HepG2 (cell line): Measurements from ENCODE around the gene PIGZ. TPM values are rescaled to one million over a fixed set of nuclear protein-coding genes. Genes with fewer than 3 reads are reported as not detected.

Experiments
- FOXA1 ChIP-seq, 2 experiments: fragments of 450-650 bp in 1 of 2; sonication (generic) in 1 of 2; formaldehyde crosslinking in 1 of 2; IDR thresholded peaks; 2 replicates each; pipeline versions ENCODE4 v1.4.0 to v1.6.1; 2016 to 2020; ENCODE audit warnings: missing genetic modification reagents in 1 of 2
- FOXK1 ChIP-seq: sonication (generic); formaldehyde crosslinking; IDR thresholded peaks from 2 replicates; pipeline ENCODE4 v1.4.0; 2020; ENCODE audit warnings: low read depth, missing genetic modification reagents, borderline replicate concordance
- GATAD1 ChIP-seq: IDR thresholded peaks from 2 replicates; pipeline ENCODE4 v1.6.1; 2016; ENCODE audit warnings: missing genetic modification reagents, missing compliant biosample characterization
- MIER3 ChIP-seq: IDR thresholded peaks from 2 replicates; pipeline ENCODE4 v1.6.1; 2016; ENCODE audit warnings: missing compliant biosample characterization, borderline replicate concordance
- PITX1 ChIP-seq: sonication (generic); formaldehyde crosslinking; IDR thresholded peaks from 2 replicates; pipeline ENCODE4 v1.5.1; 2020; ENCODE audit warnings: mild to moderate bottlenecking, missing genetic modification reagents
- PRDM10 ChIP-seq: sonication (generic); formaldehyde crosslinking; IDR thresholded peaks from 2 replicates; pipeline ENCODE4 v1.4.0; 2020; ENCODE audit warnings: low read depth, missing genetic modification reagents
- RARA ChIP-seq: IDR thresholded peaks from 2 replicates; pipeline ENCODE4 v1.6.1; 2016; ENCODE audit warnings: missing genetic modification reagents, missing compliant biosample characterization
- RBM22 ChIP-seq: fragments of 200-400 bp; formaldehyde crosslinking; optimal IDR thresholded peaks from 2 replicates; pipeline ENCODE3; 2017; ENCODE audit warnings: mild to moderate bottlenecking, low read length, moderate library complexity
- SP1 ChIP-seq, 2 experiments: fragments of 450-650 bp in 1 of 2; sonication (generic) in 1 of 2; formaldehyde crosslinking in 1 of 2; IDR thresholded peaks; 2 replicates each; pipeline versions ENCODE4 v1.4.0 to v1.6.1; 2016 to 2020; ENCODE audit warnings: missing genetic modification reagents in 1 of 2
- ZBTB21 ChIP-seq: sonication (generic); formaldehyde crosslinking; IDR thresholded peaks from 2 replicates; pipeline ENCODE4 v1.4.0; 2020; ENCODE audit warnings: missing genetic modification reagents
- ZBTB34 ChIP-seq: sonication (generic); formaldehyde crosslinking; IDR thresholded peaks from 2 replicates; pipeline ENCODE4 v1.8.0; 2022; ENCODE audit warnings: mild to moderate bottlenecking, missing genetic modification reagents
- ZFP36L2 ChIP-seq: sonication (generic); formaldehyde crosslinking; IDR thresholded peaks from 2 replicates; pipeline ENCODE4 v1.4.0; 2020; ENCODE audit warnings: missing genetic modification reagents
- ZMAT3 ChIP-seq: sonication (generic); formaldehyde crosslinking; conservative IDR thresholded peaks from 2 replicates; pipeline ENCODE4 v1.7.0; 2021; ENCODE audit warnings: missing genetic modification reagents
- ZNF235 ChIP-seq: sonication (generic); formaldehyde crosslinking; IDR thresholded peaks from 2 replicates; pipeline ENCODE4 v1.8.1; 2023; ENCODE audit warnings: mild to moderate bottlenecking, missing genetic modification reagents, borderline replicate concordance
- ZNF274 ChIP-seq: sonication (generic); formaldehyde crosslinking; IDR thresholded peaks from 2 replicates; pipeline ENCODE4 v1.5.1; 2020; ENCODE audit warnings: mild to moderate bottlenecking, missing genetic modification reagents
- ZNF530 ChIP-seq: sonication (generic); formaldehyde crosslinking; IDR thresholded peaks from 2 replicates; pipeline ENCODE4 v1.5.0; 2020; ENCODE audit warnings: low read depth, mild to moderate bottlenecking, missing genetic modification reagents
- ZNF781 ChIP-seq: sonication (generic); formaldehyde crosslinking; IDR thresholded peaks from 2 replicates; pipeline ENCODE4 v1.5.1; 2020; ENCODE audit warnings: borderline replicate concordance, mild to moderate bottlenecking, missing genetic modification reagents; ENCODE audit errors: not compliant biosample characterization
- ZSCAN25 ChIP-seq: sonication (generic); formaldehyde crosslinking; IDR thresholded peaks from 2 replicates; pipeline ENCODE4 v1.8.0; 2022; ENCODE audit warnings: mild to moderate bottlenecking, missing genetic modification reagents
- polyA plus RNA-seq, 8 experiments: library from polyadenylated mRNA; depleted of rRNA in 3 of 8; stranded (reverse) in 7 of 8; unstranded in 1 of 8; fragments of >200 nt; fragmentation: Illumina TruSeq in 4 of 8; extraction: Trizol in 4 of 8; gene quantifications; 2 replicates each; pipeline versions ENCODE4 v1.2.1 to v1.2.3, GENCODE V29; 2011 to 2016; ENCODE audit warnings: low read depth in 4 of 8, missing spikeins in 1 of 8, mixed read lengths in 1 of 8; ENCODE audit not compliant: insufficient read depth in 1 of 8
- total RNA-seq, 5 experiments: library from RNA; depleted of rRNA; stranded (reverse); fragments of >200 nt; fragmentation: Illumina TruSeq; extraction: Trizol; gene quantifications; 2 replicates each; pipeline ENCODE4 v1.2.3, GENCODE V29; 2016; ENCODE audit warnings: low read depth in 1 of 5
- TF ChIP-seq, protein P1 (sequence below): sonication (generic); formaldehyde crosslinking; IDR thresholded peaks from 2 replicates; pipeline ENCODE4 v1.4.0; 2020; ENCODE audit warnings: mild to moderate bottlenecking, missing genetic modification reagents, borderline replicate concordance

Gene PIGZ
- total and polyA plus RNA-seq, 2 of the 13 experiments (the other 11 are each of a cell fraction or from before 2014, with no cell fraction given): 4.7 to 60.5 TPM

DNA sequence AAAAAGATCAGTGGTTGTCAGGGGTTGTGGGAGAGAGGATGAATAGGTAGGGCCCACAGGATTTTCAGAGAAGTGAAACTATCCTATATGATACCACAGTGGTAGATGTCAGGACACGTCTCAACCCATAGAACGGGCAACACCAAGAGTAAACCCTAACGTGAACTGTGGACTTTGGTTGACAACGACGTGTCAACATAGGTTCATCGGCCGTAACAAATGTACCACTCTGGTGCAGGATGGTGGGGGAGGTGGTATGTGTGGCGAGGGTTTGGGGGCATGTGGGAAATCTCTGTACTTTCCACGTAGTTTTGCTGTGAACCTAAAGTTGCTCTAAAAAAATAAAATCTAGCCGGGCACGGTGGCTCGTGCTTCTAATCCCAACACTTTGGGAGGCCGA, 13.0 kb upstream of the PIGZ start (continued):
- TF ChIP-seq PRDM10 (peak; percentile 73; the same call in 1 of the 2 replicates), GATAD1 (CRISPR knock-in tag) (no peak), FOXA1 (IDR thresholded peaks at IDR 0.05) (0 out of 2 replicates have a peak, but pooled peaks have one; percentile 30), FOXA1 (CRISPR knock-in tag; IDR thresholded peaks at IDR 0.05) (peak; percentile 91), RARA (CRISPR knock-in tag) (peak; percentile 90), ZNF530 (CRISPR knock-in tag) (no peak), ZBTB21 (no peak), FOXK1 (CRISPR knock-in tag) (peak; percentile 49; the same call in 1 of the 2 replicates), SP1 (IDR thresholded peaks at IDR 0.05) (no peak), SP1 (CRISPR knock-in tag; IDR thresholded peaks at IDR 0.05) (no peak), ZNF781 (CRISPR knock-in tag) (no peak), ZFP36L2 (CRISPR knock-in tag) (no peak), ZSCAN25 (CRISPR knock-in tag) (no peak), RBM22 (no peak), MIER3 (peak; percentile 43; the same call in 1 of the 2 replicates), PITX1 (CRISPR knock-in tag) (0 out of 2 replicates have a peak, but pooled peaks have one; percentile 43), ZNF235 (CRISPR knock-in tag) (no peak), ZBTB34 (CRISPR knock-in tag) (0 out of 2 replicates have a peak, but pooled peaks have one; percentile 65), ZNF274 (CRISPR knock-in tag) (no peak), ZMAT3 (CRISPR knock-in tag) (peak; percentile 31; the same call in 1 of the 2 replicates)
- TF ChIP-seq, protein P1, sequence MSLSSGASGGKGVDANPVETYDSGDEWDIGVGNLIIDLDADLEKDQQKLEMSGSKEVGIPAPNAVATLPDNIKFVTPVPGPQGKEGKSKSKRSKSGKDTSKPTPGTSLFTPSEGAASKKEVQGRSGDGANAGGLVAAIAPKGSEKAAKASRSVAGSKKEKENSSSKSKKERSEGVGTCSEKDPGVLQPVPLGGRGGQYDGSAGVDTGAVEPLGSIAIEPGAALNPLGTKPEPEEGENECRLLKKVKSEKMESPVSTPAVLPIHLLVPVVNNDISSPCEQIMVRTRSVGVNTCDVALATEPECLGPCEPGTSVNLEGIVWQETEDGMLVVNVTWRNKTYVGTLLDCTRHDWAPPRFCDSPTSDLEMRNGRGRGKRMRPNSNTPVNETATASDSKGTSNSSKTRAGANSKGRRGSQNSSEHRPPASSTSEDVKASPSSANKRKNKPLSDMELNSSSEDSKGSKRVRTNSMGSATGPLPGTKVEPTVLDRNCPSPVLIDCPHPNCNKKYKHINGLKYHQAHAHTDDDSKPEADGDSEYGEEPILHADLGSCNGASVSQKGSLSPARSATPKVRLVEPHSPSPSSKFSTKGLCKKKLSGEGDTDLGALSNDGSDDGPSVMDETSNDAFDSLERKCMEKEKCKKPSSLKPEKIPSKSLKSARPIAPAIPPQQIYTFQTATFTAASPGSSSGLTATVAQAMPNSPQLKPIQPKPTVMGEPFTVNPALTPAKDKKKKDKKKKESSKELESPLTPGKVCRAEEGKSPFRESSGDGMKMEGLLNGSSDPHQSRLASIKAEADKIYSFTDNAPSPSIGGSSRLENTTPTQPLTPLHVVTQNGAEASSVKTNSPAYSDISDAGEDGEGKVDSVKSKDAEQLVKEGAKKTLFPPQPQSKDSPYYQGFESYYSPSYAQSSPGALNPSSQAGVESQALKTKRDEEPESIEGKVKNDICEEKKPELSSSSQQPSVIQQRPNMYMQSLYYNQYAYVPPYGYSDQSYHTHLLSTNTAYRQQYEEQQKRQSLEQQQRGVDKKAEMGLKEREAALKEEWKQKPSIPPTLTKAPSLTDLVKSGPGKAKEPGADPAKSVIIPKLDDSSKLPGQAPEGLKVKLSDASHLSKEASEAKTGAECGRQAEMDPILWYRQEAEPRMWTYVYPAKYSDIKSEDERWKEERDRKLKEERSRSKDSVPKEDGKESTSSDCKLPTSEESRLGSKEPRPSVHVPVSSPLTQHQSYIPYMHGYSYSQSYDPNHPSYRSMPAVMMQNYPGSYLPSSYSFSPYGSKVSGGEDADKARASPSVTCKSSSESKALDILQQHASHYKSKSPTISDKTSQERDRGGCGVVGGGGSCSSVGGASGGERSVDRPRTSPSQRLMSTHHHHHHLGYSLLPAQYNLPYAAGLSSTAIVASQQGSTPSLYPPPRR (CRISPR knock-in tag): peak; percentile 59; the same call in 1 of the 2 replicates
